ENCODE results near the gene KDM5B.

DNA sequence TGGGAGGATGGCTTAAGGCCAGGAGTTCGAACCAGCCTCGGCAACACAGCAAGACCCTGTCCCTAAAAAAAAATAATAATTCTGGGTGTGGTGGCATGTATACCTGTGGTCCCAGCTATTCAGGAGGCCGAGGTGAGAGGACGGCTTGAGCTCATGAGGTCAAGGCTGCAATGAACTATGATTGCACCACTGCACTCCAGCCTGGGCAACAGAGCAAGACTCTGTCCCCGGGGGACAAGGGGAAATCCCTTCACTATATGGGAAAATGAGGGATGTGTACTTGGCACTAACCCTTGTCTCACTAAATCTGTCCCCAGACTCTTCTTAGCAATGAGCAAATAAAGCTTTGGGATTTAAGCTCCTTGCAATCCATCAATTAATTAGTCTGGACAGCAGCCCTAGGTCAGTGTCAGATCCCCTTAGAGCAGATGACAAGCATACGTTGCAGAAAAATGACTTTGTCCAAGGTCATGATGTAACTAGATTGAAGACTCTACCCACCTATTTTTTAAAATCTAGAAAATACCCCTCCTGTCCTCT lies 9.4 kb downstream of the KDM5B start:
- TF ChIP-seq, protein P1, sequence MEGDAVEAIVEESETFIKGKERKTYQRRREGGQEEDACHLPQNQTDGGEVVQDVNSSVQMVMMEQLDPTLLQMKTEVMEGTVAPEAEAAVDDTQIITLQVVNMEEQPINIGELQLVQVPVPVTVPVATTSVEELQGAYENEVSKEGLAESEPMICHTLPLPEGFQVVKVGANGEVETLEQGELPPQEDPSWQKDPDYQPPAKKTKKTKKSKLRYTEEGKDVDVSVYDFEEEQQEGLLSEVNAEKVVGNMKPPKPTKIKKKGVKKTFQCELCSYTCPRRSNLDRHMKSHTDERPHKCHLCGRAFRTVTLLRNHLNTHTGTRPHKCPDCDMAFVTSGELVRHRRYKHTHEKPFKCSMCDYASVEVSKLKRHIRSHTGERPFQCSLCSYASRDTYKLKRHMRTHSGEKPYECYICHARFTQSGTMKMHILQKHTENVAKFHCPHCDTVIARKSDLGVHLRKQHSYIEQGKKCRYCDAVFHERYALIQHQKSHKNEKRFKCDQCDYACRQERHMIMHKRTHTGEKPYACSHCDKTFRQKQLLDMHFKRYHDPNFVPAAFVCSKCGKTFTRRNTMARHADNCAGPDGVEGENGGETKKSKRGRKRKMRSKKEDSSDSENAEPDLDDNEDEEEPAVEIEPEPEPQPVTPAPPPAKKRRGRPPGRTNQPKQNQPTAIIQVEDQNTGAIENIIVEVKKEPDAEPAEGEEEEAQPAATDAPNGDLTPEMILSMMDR (IDR thresholded peaks at IDR 0.05): no peak
- TF ChIP-seq POLR2AphosphoS5 (IDR thresholded peaks at IDR 0.05; ENCODE audit: low read depth, low read length): no peak
- TF ChIP-seq, protein P2, sequence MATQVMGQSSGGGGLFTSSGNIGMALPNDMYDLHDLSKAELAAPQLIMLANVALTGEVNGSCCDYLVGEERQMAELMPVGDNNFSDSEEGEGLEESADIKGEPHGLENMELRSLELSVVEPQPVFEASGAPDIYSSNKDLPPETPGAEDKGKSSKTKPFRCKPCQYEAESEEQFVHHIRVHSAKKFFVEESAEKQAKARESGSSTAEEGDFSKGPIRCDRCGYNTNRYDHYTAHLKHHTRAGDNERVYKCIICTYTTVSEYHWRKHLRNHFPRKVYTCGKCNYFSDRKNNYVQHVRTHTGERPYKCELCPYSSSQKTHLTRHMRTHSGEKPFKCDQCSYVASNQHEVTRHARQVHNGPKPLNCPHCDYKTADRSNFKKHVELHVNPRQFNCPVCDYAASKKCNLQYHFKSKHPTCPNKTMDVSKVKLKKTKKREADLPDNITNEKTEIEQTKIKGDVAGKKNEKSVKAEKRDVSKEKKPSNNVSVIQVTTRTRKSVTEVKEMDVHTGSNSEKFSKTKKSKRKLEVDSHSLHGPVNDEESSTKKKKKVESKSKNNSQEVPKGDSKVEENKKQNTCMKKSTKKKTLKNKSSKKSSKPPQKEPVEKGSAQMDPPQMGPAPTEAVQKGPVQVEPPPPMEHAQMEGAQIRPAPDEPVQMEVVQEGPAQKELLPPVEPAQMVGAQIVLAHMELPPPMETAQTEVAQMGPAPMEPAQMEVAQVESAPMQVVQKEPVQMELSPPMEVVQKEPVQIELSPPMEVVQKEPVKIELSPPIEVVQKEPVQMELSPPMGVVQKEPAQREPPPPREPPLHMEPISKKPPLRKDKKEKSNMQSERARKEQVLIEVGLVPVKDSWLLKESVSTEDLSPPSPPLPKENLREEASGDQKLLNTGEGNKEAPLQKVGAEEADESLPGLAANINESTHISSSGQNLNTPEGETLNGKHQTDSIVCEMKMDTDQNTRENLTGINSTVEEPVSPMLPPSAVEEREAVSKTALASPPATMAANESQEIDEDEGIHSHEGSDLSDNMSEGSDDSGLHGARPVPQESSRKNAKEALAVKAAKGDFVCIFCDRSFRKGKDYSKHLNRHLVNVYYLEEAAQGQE (IDR thresholded peaks at IDR 0.05; ENCODE audit: insufficient read depth in 1 of 2, low read depth in 2 of 2, low read length in 1 of 2): no peak

Measured in Panc1 (cell line).